Activated effector memory CD4-positive, alpha-beta T cell treated with anti-CD3 and anti-CD28 coated beads, Interleukin-2, amount 50 U/mL, for 16 hours (primary cell): Measurements from ENCODE around the gene GCK.

ENCODE experiments used
- DNase-seq: peaks from one replicate; pipeline ENCODE4 v3.0.0-alpha.2; 2020

The GCK gene

GRCh38 chr7:44114586-44115310, 74.5 kb downstream of the GCK start:
- DNase-seq: no peak

DNA sequence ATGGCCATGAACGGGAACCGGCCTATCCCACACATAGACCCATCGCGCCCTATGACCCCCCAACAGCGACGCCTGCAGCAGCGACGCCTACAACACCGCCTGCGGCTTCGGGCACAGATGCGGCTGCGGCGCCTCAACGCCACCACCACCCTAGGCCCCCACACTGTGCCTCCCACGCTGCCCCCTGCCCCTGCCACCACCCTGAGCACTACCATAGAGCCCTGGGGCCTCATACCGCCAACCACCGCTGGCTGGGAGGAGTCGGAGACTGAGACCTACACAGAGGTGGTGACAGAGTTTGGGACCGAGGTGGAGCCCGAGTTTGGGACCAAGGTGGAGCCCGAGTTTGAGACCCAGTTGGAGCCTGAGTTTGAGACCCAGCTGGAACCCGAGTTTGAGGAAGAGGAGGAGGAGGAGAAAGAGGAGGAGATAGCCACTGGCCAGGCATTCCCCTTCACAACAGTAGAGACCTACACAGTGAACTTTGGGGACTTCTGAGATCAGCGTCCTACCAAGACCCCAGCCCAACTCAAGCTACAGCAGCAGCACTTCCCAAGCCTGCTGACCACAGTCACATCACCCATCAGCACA, 75.4 kb downstream of the GCK start:
- no peak for DNase-seq

- no peak for DNase-seq
Observed at GRCh38 chr7:44112997-44113763, 76.1 kb downstream of the GCK start.

DNA sequence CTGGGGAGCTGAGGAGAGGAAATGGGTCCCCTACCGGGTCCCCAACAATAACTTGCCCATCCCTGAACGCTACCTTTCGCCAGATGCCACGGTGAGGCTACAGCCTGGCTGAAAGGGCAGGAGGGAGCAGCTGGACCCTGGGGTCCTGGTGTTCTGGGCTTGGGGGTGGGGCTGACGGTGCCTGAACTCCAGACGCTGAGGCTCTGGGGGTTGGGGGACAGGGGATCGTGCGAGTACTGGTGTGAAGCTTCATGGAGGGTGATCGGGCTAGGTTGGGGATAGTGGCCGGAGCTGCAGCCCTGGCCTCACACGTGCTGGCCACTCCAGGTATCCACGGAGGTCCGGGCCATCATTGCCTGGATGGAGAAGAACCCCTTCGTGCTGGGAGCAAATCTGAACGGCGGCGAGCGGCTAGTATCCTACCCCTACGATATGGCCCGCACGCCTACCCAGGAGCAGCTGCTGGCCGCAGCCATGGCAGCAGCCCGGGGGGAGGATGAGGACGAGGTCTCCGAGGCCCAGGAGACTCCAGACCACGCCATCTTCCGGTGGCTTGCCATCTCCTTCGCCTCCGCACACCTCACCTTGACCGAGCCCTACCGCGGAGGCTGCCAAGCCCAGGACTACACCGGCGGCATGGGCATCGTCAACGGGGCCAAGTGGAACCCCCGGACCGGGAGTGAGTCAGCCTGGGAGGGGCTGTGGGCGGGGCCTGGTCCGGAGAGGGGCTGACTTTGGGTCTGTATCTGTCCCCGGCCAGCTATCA, 76.8 kb downstream of the GCK start:
- no peak for DNase-seq

DNA sequence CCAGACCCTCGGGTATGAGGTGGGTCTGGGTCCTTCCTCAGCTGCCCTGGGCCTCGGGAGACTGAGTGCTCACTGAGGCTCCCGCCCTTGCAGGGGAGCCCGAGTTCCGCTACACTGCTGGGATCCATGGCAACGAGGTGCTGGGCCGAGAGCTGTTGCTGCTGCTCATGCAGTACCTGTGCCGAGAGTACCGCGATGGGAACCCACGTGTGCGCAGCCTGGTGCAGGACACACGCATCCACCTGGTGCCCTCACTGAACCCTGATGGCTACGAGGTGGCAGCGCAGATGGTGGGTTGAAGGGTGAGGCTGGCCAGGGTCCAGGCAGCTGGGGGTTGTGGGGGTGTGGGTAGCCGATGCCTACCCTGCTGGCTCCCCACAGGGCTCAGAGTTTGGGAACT, 77.5 kb downstream of the GCK start:
- no peak for DNase-seq

GRCh38 chr7:44110719-44111635, 78.3 kb downstream of the GCK start:
- no peak for DNase-seq

DNA sequence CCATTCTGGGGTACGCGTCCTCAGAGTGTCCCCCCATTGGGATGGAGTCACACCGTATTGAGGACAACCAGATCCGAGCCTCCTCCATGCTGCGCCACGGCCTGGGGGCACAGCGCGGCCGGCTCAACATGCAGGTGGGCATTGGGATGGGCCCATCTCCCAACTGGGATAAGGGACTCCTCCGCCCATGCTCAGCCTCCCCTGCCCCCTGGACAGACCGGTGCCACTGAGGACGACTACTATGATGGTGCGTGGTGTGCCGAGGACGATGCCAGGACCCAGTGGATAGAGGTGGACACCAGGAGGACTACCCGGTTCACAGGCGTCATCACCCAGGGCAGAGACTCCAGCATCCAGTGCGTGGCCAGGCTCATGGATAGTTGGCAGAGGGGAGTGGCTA, 79.2 kb downstream of the GCK start:
- no peak for DNase-seq

- no peak for DNase-seq
Observed at GRCh38 chr7:44108768-44109750, 80.2 kb downstream of the GCK start.

DNA sequence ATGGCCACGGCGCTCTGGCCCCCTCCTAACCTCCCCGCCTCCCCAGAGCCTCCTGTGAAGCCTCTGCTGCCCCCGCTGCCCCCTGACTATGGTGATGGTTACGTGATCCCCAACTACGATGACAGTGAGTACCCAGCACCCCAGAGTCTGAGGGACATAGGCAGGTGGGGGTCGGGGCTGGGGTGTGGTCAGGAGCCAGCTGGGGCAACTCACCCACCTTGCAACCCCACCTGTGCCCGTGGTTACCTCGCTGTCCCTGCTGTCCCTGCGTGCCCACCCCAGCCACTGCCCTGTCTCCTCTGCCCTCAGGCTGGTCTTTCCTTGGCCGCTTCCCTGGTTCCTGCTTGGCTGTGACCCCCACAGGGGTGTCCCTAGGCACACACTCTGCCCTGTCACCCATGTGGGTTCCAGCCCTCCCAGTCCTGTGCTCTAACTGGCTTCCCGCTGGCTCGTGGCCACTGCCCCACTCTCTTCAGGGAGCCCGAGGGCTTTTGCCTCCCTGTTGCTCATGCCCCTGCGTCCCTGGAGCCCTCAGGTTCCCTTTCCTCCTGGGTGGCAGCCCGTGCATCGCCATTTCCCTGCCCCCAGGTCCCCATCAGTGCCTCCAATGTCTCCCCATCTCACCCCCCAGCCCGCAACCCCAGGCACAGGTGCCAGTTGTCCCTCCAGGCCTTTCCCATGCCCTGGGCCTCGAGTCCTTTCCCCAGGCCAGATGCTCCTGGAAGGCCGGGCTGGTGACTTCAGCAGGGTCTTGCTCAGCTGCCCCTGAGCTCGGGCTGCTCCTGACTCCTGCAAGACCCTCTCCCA, 81.1 kb downstream of the GCK start:
- DNase-seq: no peak

DNA sequence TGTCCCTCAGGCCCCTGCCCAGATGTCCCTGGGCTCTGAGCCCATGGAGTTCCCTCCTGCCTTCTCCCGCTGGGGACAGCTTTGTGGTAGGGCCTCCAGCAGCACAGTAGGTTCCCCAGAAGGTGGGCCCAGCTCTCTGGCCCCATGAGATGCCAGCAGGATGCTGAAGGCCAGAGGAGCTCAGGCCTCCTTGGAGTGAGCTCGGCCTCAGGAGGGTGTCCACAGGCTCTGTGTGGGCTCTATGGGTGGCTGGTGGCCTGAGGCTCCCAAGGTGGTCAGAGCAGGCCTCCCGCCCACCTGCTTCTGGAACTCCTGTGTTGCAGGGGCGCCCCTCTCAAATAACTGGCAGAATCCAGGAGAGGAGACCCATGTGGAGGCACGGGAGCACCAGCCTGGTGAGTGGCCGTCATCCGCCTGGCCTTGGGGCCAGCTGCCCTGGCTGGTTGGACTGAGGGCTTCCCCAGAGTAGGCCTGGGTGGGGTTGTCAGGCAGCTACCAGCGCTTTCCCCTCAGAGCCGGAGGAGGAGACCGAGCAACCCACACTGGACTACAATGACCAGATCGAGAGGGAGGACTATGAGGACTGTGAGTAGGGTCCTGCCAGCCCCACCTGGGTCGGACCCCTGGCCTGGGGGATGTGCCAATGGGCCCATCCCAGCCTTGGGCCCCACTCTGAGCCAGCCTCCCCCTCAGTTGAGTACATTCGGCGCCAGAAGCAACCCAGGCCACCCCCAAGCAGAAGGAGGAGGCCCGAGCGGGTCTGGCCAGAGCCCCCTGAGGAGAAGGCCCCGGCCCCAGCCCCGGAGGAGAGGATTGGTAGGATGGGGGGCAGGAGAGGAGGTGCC, 81.9 kb downstream of the GCK start:
- no peak for DNase-seq

DNA sequence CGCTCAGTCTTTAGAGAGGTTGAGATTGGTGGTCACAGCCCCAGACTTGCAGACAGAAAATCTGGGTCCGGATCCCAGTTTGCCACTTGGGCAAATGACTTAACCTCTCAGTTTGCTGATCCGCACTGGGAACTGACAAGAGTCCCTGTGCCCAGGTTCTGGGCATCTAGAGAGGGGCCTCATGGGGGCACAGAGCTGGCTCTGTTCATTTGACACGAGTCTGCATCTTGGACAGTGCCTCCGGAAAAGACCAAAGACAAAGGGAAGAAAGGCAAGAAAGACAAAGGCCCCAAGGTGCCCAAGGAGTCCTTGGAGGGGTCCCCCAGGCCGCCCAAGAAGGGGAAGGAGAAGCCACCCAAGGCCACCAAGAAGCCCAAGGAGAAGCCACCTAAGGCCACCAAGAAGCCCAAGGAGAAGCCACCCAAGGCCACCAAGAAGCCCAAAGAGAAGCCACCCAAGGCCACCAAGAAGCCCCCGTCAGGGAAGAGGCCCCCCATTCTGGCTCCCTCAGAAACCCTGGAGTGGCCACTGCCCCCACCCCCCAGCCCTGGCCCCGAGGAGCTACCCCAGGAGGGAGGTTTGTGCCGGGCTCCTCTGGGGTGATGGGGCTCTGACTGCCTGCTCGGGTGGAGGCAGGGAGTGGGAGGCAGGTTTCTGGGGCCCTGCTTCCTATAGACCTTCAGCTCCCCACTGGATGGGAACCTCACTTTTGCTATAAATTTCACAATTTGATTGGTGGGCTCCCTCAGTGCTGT, 82.8 kb downstream of the GCK start:
- DNase-seq: no peak

DNA sequence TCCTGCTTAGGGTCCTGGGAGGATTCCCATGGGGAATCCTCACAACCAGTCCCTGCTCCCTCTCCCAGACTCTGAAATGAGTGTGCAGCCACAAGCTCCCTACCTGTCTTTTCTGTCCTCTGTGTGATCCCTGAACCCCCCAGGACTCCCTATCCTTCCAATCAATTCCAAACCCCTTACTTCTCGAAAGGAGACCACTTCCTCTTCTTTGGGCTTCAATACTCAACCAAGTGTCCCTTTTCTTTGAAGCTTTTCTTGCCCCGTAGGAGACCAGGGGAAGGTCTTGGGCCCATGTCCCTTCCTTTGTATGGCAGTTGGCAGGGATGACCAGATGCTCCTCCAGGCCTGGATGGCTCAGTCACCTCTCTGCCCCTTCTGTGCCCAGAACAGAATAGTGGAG, 83.4 kb downstream of the GCK start:
- no peak for DNase-seq

DNA sequence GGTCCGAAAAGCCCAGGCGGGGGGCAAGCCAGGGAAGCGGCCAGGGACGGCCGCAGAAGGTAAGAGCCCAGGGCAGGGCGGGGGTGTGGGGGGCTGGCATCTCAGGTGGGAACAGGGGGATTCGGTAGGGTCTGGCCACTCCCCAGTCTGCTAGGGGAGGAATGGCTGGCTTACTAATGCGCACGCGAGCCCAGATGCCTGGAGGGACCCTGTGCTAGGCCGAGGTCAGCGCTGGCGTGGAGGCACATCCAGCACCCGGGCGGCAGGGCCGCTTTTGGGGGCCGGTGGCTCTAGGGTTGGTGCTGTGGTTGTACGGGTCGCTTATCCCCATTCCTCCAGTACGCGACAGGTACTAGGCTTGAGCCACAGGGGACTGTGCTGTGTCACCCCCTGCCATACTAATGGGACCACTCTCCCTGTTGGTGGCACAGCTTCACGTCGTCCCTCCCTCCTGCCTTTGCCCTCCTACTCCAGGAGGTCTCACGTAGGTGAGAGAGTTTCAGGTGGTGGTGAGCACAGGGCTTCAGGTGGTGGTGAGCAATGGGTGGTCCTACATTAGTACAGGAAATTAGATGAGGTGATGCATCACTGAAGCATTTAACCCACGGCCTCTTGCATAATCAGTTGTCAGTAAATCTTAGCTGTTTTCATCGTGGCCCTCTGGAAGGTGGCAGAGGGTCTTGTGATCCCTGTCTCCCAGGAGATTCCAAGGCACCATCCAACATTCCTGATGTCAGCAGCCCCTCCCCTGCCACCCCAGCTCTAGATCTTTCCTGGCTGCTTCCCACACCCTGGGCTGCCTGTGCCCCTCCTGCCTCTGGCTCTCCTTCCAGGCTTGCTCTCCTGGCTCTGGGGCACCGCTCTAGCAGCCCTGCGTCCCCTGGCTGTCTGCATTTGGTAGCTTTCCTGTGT, 84.1 kb downstream of the GCK start:
- no peak for DNase-seq

DNA sequence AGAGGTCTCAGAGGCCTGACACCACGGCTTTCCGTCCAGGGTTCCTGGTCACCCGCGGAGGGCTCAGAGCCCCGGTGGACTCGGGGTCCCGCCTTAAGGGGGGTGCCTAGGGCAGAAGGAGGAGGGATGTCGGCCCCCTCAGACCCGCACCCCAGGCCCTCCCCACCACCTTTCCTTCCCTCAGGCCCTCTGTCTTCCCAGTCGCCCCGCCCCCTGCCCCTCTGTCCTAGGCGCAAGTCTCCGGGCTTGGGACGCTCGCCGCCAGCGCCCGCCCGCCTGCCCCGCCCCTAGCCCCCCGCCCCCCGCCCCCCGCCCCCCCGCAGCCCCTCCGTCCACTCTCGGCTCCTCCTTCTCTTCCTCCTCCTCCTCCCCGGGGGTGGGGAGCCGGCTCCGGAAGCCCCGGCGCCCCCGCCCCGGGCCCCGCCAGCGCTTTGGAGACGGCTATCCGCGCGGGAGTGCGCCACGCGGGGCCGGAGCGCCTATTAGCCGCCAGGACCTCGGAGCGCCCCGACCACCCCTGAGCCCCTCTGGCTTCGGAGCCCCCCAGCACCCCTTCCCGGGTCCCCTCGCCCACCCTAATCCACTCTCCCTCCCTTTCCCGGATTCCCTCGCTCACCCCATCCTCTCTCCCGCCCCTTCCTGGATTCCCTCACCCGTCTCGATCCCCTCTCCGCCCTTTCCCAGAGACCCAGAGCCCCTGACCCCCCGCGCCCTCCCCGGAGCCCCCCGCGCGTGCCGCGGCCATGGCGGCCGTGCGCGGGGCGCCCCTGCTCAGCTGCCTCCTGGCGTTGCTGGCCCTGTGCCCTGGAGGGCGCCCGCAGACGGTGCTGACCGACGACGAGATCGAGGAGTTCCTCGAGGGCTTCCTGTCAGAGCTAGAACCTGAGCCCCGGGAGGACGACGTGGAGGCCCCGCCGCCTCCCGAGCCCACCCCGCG, 85.0 kb downstream of the GCK start, which contains the start of gene AEBP1:
Gene AEBP1, plus strand, starts transcription at position 423 of the 937 bp plus-strand sequence. Its CDS starts 321 bp downstream, at position 744.
- DNase-seq: no peak

- no peak for DNase-seq
Observed at GRCh38 chr7:44103566-44103922, 85.7 kb downstream of the GCK start.
